ENCODE measurements around the gene TTLL11. TPM values are rescaled to one million over a fixed set of nuclear protein-coding genes. Genes with fewer than 3 reads are reported as not detected.

The TTLL11 gene
- total RNA-seq, 1 experiment from 2014 or later = 13.6 TPM

DNA sequence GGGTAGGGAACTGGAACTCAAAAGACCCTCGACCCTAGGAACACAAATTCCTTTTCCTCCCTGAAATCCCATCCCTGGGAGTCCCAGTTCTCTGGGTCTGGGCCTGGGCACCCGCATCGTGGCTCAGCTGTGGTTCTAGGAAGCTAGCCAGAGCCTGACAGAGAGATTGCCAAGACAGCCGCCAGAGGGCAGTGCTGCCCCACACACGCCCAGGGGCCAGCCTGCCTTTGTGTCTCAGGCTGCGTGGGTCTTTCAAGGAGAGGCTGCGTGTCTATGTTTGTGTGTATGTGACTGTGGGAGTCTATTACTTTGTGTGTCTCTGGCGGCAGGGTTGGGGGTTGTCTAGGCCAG lies 32.0 kb upstream of the TTLL11 start:
- ChIA-PET CTCF (interaction anchor here (0.7 to 12.2 kb wide), 59 partner anchors 9 to 698 kb away, joined by 3 to 473 read pairs (median 5); partner anchors contain the start of genes MORN5, MRRF, NDUFA8 and RBM18), POLR2A (interaction anchor here (0.6 to 1.3 kb wide), 4 partner anchors 140 to 579 kb away, joined by 3 read pairs; partner anchors contain the start of genes MRRF and RBM18)
- H3K4me3 Mint-ChIP-seq (ENCODE audit: unreplicated experiment) = no peak overlapping the region
- H3K9me3 Mint-ChIP-seq (ENCODE audit: unreplicated experiment) = no peaks in the 10 kb centered on the region
- TF ChIP-seq, protein P1, sequence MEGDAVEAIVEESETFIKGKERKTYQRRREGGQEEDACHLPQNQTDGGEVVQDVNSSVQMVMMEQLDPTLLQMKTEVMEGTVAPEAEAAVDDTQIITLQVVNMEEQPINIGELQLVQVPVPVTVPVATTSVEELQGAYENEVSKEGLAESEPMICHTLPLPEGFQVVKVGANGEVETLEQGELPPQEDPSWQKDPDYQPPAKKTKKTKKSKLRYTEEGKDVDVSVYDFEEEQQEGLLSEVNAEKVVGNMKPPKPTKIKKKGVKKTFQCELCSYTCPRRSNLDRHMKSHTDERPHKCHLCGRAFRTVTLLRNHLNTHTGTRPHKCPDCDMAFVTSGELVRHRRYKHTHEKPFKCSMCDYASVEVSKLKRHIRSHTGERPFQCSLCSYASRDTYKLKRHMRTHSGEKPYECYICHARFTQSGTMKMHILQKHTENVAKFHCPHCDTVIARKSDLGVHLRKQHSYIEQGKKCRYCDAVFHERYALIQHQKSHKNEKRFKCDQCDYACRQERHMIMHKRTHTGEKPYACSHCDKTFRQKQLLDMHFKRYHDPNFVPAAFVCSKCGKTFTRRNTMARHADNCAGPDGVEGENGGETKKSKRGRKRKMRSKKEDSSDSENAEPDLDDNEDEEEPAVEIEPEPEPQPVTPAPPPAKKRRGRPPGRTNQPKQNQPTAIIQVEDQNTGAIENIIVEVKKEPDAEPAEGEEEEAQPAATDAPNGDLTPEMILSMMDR (IDR thresholded peaks at IDR 0.05; ENCODE audit: unreplicated experiment) = peak; percentile 98
- peak; percentile 79 for DNase-seq (ENCODE audit: unreplicated experiment)
- peaks cover 6% of the 10 kb centered on the region for H3K36me3 Mint-ChIP-seq (ENCODE audit: insufficient read depth, unreplicated experiment)
- H3K27ac Mint-ChIP-seq (ENCODE audit: low read depth, unreplicated experiment) = no peak overlapping the region
- intact Hi-C loops (cut with micrococcal nuclease) = loop anchor here (1.0 to 10.0 kb wide), 4 partner anchors 225 to 685 kb away; no protein-coding TSS in a partner anchor
- peaks cover 11% of the 10 kb centered on the region for H3K27me3 Mint-ChIP-seq (ENCODE audit: insufficient read depth, unreplicated experiment)
- BruUV-seq (replicated peaks) = no TSS peak
- peaks cover 18% of the 10 kb centered on the region for H3K4me1 Mint-ChIP-seq (ENCODE audit: insufficient read depth, unreplicated experiment)

DNA sequence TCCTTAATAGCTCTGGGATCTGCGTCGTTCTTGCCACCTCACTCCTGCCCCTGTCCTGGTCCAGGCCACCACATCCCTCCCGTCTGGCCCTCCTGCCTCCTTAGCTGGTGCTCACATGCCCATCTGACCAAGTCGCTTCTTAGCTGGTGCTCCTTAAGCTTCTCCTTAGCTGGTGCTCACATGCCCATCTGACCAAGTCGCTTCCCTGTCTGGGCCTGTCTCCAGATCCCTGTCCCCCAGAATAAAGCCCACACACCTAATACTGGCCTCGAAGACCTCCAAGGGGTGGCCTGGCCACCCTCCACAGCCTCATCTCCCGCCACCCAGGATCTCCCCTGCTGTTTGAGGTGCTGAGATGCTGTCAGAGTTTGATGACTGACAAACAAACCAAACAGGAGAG lies 31.4 kb upstream of the TTLL11 start:
- Mint-ChIP-seq H3K9me3 (ENCODE audit: unreplicated experiment) (no peaks in the 10 kb centered on the region), H3K27me3 (ENCODE audit: insufficient read depth, unreplicated experiment) (peaks cover 11% of the 10 kb centered on the region), H3K4me1 (ENCODE audit: insufficient read depth, unreplicated experiment) (peaks cover 18% of the 10 kb centered on the region), H3K27ac (ENCODE audit: low read depth, unreplicated experiment) (no peak overlapping the region), H3K4me3 (ENCODE audit: unreplicated experiment) (no peak overlapping the region), H3K36me3 (ENCODE audit: insufficient read depth, unreplicated experiment) (peaks cover 6% of the 10 kb centered on the region)
- BruUV-seq (replicated peaks) = no TSS peak
- DNase-seq (ENCODE audit: unreplicated experiment) = no peak
- intact Hi-C loops (cut with micrococcal nuclease) = loop anchor here (10.0 kb wide), 1 partner anchor 440 kb away; no protein-coding TSS in a partner anchor
- POLR2A ChIA-PET = interaction anchor here (0.6 to 1.3 kb wide), 4 partner anchors 222 to 579 kb away, joined by 3 read pairs; no protein-coding TSS in a partner anchor
- TF ChIP-seq, protein P1 (IDR thresholded peaks at IDR 0.05; ENCODE audit: unreplicated experiment) = no peak
- CTCF ChIA-PET = interaction anchor here (0.5 to 12.2 kb wide), 61 partner anchors 8 to 720 kb away, joined by 3 to 473 read pairs (median 5); partner anchors contain the start of genes MORN5, MRRF, NDUFA8 and RBM18

DNA sequence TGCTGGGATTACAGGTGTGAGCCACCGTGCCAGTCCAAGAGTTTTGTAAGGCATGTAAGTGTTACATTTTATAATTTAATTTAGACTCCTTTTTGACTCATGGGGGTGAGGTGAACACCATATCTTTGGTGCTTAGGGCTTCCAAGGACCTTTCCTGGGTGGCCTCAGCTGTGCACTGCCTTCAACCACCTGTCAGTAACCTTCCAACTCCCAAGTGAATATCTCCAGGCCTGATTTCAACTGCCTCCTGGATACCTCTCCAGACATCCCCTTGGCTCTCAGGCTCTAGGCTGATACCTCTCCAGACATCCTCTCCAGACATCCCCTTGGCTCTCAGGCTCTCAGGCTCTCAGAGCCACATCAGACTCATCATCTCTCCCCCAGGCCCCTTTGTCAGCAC lies 30.9 kb upstream of the TTLL11 start:
- no TSS peak for BruUV-seq (replicated peaks)
- POLR2A ChIA-PET = interaction anchor here (0.6 kb wide), 1 partner anchor 322 kb away, joined by 3 read pairs; no protein-coding TSS in a partner anchor
- DNase-seq (ENCODE audit: unreplicated experiment) = no peak
- Mint-ChIP-seq H3K27ac (ENCODE audit: low read depth, unreplicated experiment) (no peak overlapping the region), H3K9me3 (ENCODE audit: unreplicated experiment) (no peaks in the 10 kb centered on the region), H3K27me3 (ENCODE audit: insufficient read depth, unreplicated experiment) (peaks cover 11% of the 10 kb centered on the region), H3K4me3 (ENCODE audit: unreplicated experiment) (no peak overlapping the region), H3K4me1 (ENCODE audit: insufficient read depth, unreplicated experiment) (peaks cover 18% of the 10 kb centered on the region), H3K36me3 (ENCODE audit: insufficient read depth, unreplicated experiment) (peaks cover 6% of the 10 kb centered on the region)
- TF ChIP-seq, protein P1 (IDR thresholded peaks at IDR 0.05; ENCODE audit: unreplicated experiment) = no peak
- intact Hi-C loops (cut with micrococcal nuclease) = loop anchor here (10.0 kb wide), 1 partner anchor 439 kb away; no protein-coding TSS in a partner anchor
- CTCF ChIA-PET = interaction anchor here (0.5 to 12.2 kb wide), 45 partner anchors 8 to 721 kb away, joined by 3 to 473 read pairs (median 5); partner anchors contain the start of genes MORN5, MRRF, NDUFA8 and RBM18

GRCh38 chr9:122122903-122123632 lies 30.0 kb upstream of the TTLL11 start:
- TF ChIP-seq, protein P1 (IDR thresholded peaks at IDR 0.05; ENCODE audit: unreplicated experiment) = peak; percentile 97
- peaks cover 6% of the 10 kb centered on the region for H3K36me3 Mint-ChIP-seq (ENCODE audit: insufficient read depth, unreplicated experiment)
- CTCF ChIA-PET = interaction anchor here (0.5 to 12.2 kb wide), 54 partner anchors 7 to 730 kb away, joined by 3 to 473 read pairs (median 4); partner anchors contain the start of genes MORN5, MRRF, NDUFA8 and RBM18
- no peak overlapping the region for H3K27ac Mint-ChIP-seq (ENCODE audit: low read depth, unreplicated experiment)
- intact Hi-C loops (cut with micrococcal nuclease) = loop anchor here (1.0 to 10.0 kb wide), 3 partner anchors 24 to 576 kb away; no protein-coding TSS in a partner anchor
- no peak overlapping the region for H3K4me3 Mint-ChIP-seq (ENCODE audit: unreplicated experiment)
- POLR2A ChIA-PET = interaction anchor here (0.7 kb wide), 1 partner anchor 24 kb away, joined by 3 read pairs; no protein-coding TSS in a partner anchor
- BruUV-seq (replicated peaks) = no TSS peak
- DNase-seq (ENCODE audit: unreplicated experiment) = peak; percentile 76
- H3K27me3 Mint-ChIP-seq (ENCODE audit: insufficient read depth, unreplicated experiment) = peaks cover 11% of the 10 kb centered on the region
- H3K4me1 Mint-ChIP-seq (ENCODE audit: insufficient read depth, unreplicated experiment) = peaks cover 18% of the 10 kb centered on the region
- no peaks in the 10 kb centered on the region for H3K9me3 Mint-ChIP-seq (ENCODE audit: unreplicated experiment)
